Right atrium auricular region (tissue), 2 donors: Measurements from ENCODE around the gene NELFB. TPM values are rescaled to one million over a fixed set of nuclear protein-coding genes. Genes with fewer than 3 reads are reported as not detected.
A peak's percentile ranks its signal among the peaks of the same experiment; 100 is the strongest.
"Not testable (repeated sequence)": the region's sequence is repeated elsewhere in the genome, so short reads cannot be mapped to it uniquely, and the experiment has no call there.

Source experiments
- DNase-seq: peaks from one replicate; pipeline ENCODE4 v3.0.0-alpha.2; 2019; ENCODE audit warnings: low spot score
- H3K27ac ChIP-seq, 2 donors: fragments of 200-600 bp; sonication (generic); 1 replicate in 1 of 2; 2 replicates in 1 of 2; pipeline ENCODE4 v1.5.1; 2016 to 2019
- H3K27me3 ChIP-seq, 2 donors: fragments of 200-600 bp; sonication (generic); one replicate each; pipeline versions ENCODE4 v1.5.1 to v1.6.0; 2017 to 2019
- H3K36me3 ChIP-seq: fragments of 200-600 bp; sonication (generic); one replicate; pipeline ENCODE4 v1.5.1; 2016
- H3K4me1 ChIP-seq, 2 donors: fragments of 200-600 bp; sonication (generic); one replicate each; pipeline versions ENCODE4 v1.5.1 to v1.6.0; 2017 to 2019
- H3K4me3 ChIP-seq, 2 donors: fragments of 200-600 bp; sonication (generic); 1 replicate in 1 of 2; 2 replicates in 1 of 2; pipeline ENCODE4 v1.5.1; 2017 to 2019; ENCODE audit warnings: mild to moderate bottlenecking in 1 of 2, moderate library complexity in 1 of 2
- H3K9me3 ChIP-seq, 2 donors: fragments of 200-600 bp; sonication (generic); one replicate each; pipeline ENCODE4 v1.5.1; 2019
- total RNA-seq, 2 donors: library from RNA; depleted of rRNA; stranded (reverse); fragments of >200 nt; gene quantifications; one replicate each; pipeline ENCODE4 v1.1.0, GENCODE V29; 2016
- TF ChIP-seq, protein P1 (sequence below), 2 donors: fragments of 200-600 bp; sonication (generic); IDR thresholded peaks; one replicate each; pipeline ENCODE4 v1.5.1; 2019; ENCODE audit warnings: antibody characterized with exemption in 2 of 2

NELFB gene
- total RNA-seq, 2 donors from 2014 or later, result 30.0 to 38.0 TPM

DNA sequence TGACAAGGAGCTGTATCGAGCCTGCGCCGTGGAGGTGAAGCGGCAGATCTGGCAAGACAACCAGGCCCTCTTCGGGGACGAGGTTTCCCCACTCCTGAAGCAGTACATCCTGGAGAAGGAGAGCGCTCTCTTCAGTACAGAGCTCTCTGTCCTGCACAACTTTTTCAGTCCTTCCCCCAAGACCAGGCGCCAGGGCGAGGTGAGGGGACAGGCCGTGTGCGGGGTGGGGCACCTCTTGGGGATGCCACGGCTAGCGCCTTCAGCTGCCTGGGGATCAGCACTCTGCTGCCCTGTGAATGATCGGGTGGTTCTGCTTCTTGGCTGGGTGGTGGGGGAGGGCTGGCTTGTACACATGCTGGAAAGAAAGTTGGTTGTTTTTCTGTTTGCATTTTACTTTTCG lies 1.7 kb downstream of the NELFB start:
- Histone ChIP-seq H3K36me3 (peaks cover 4% of the 10 kb centered on the region), H3K27ac (no peak overlapping the region), H3K9me3 (no peaks in the 10 kb centered on the region), H3K27me3 (no peaks in the 10 kb centered on the region), H3K4me3 (peak overlapping the region in 1 of 2 donors; percentile 77), H3K4me1 (peaks cover 0 to 25% of the 10 kb centered on the region in 2 donors)
- TF ChIP-seq, protein P1, sequence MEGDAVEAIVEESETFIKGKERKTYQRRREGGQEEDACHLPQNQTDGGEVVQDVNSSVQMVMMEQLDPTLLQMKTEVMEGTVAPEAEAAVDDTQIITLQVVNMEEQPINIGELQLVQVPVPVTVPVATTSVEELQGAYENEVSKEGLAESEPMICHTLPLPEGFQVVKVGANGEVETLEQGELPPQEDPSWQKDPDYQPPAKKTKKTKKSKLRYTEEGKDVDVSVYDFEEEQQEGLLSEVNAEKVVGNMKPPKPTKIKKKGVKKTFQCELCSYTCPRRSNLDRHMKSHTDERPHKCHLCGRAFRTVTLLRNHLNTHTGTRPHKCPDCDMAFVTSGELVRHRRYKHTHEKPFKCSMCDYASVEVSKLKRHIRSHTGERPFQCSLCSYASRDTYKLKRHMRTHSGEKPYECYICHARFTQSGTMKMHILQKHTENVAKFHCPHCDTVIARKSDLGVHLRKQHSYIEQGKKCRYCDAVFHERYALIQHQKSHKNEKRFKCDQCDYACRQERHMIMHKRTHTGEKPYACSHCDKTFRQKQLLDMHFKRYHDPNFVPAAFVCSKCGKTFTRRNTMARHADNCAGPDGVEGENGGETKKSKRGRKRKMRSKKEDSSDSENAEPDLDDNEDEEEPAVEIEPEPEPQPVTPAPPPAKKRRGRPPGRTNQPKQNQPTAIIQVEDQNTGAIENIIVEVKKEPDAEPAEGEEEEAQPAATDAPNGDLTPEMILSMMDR (IDR thresholded peaks at IDR 0.05), result no peak
- no peak for DNase-seq

DNA sequence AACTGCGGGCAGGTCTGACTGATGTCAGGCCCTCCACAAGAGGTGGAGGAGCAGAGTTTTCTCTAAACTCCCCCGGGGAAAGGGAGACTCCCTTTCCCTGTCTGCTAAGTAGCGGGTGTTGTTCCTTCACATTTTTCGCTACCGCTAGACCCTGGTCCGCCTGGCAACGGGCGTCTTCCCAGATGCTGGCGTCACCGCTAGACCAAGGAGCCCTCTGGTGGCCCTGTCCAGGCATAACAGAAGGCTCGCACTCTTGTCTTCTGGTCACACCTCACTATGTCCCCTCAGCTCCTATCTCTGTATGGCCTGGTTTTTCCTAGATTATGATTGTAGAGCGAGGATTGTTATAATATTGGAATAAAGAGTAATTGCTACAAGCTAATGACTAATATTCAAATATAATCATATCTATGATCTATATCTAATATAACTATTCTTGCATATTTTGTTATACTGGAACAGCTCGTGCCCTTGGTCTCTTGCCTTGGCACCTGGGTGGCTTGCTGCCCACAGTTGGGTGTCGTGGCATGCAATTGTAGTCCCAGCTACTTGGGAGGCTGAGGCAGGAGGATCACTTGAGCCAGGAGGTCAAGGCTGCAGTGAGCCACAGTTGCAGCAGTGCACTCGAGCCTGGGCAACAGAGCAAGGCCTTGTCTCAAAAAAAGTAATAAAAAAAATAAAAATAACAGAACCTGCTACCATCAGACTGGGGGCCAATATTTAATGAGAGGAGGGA lies 7.2 kb downstream of the NELFB start:
- DNase-seq, H3K4me3 ChIP-seq, H3K4me1 ChIP-seq, H3K9me3 ChIP-seq, H3K27ac ChIP-seq, H3K27me3 ChIP-seq: not testable (repeated sequence)
- TF ChIP-seq, protein P1 (IDR thresholded peaks at IDR 0.05), result peak; percentile 17 to 65
- peaks cover 34% of the 10 kb centered on the region for H3K36me3 ChIP-seq

DNA sequence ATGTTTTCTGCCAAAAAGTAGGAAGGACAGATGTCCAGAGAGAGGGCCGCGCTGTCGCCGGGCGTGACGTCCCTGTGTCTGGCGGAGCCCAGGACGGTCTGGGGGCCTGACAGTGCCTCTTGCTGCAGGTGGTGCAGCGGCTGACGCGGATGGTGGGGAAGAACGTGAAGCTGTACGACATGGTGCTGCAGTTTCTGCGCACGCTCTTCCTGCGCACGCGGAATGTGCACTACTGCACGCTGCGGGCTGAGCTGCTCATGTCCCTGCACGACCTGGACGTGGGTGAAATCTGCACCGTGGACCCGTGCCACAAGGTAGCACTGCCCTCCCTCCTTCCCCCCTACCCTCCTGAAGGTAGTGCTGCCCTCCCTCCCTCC lies 7.8 kb downstream of the NELFB start:
- peaks cover 0 to 1% of the 10 kb centered on the region in 2 donors for H3K4me1 ChIP-seq
- H3K36me3 ChIP-seq, result peaks cover 37% of the 10 kb centered on the region
- no peak for DNase-seq
- no peak overlapping the region for H3K4me3 ChIP-seq
- TF ChIP-seq, protein P1 (IDR thresholded peaks at IDR 0.05), result no peak
- H3K27me3 ChIP-seq, result no peaks in the 10 kb centered on the region
- H3K9me3 ChIP-seq, result no peaks in the 10 kb centered on the region
- no peak overlapping the region for H3K27ac ChIP-seq

DNA sequence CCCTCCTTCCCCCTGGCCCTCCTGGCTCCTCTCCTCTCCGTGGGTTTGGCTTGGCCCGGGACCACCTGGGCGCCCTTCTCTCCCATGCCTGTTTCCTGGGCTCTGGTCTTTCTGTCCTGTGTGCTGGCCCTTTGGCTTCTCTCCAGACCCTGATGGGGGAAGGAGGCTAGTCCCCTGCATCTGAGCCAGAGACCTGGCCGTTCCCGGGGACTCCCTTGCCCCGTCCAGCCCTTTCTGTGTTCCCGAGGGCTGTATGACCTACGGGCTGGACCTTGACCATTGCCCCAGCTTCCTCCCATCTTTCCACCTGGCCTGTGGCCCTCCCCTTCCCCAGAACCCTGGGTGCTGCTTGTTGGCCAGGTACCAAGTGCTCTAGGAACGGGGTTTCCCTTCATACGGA lies 8.4 kb downstream of the NELFB start:
- DNase-seq, result no peak
- H3K9me3 ChIP-seq, result no peaks in the 10 kb centered on the region
- peaks cover 0 to 7% of the 10 kb centered on the region in 2 donors for H3K4me1 ChIP-seq
- no peaks in the 10 kb centered on the region for H3K27me3 ChIP-seq
- TF ChIP-seq, protein P1 (IDR thresholded peaks at IDR 0.05), result no peak
- no peak overlapping the region for H3K27ac ChIP-seq
- no peak overlapping the region for H3K4me3 ChIP-seq
- H3K36me3 ChIP-seq, result peaks cover 37% of the 10 kb centered on the region

DNA sequence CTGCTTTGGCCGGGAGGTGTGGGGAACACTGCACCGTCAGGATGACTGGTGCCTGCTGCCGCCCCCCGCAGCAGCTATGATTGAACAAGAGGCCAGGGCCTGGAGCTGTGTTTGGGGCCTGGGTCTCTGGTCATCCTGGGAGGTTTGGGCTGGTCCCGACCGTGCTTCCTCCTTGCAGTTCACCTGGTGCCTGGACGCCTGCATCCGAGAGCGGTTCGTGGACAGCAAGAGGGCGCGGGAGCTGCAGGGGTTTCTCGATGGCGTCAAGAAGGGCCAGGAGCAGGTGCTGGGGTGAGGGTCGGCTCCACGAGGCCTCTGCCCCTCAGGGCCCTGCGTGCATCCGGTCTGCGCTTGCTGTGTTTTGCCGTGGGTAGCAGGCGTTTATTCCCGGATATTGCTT lies 8.9 kb downstream of the NELFB start:
- H3K9me3 ChIP-seq, result no peaks in the 10 kb centered on the region
- TF ChIP-seq, protein P1 (IDR thresholded peaks at IDR 0.05), result no peak
- no peak overlapping the region for H3K27ac ChIP-seq
- no peak for DNase-seq
- no peak overlapping the region for H3K4me3 ChIP-seq
- peaks cover 37% of the 10 kb centered on the region for H3K36me3 ChIP-seq
- H3K4me1 ChIP-seq, result peaks cover 0 to 13% of the 10 kb centered on the region in 2 donors
- no peaks in the 10 kb centered on the region for H3K27me3 ChIP-seq
